Measurements from ENCODE around the gene PLAAT5.
A peak's percentile ranks its signal among the peaks of the same experiment; 100 is the strongest.

Gene PLAAT5

DNA sequence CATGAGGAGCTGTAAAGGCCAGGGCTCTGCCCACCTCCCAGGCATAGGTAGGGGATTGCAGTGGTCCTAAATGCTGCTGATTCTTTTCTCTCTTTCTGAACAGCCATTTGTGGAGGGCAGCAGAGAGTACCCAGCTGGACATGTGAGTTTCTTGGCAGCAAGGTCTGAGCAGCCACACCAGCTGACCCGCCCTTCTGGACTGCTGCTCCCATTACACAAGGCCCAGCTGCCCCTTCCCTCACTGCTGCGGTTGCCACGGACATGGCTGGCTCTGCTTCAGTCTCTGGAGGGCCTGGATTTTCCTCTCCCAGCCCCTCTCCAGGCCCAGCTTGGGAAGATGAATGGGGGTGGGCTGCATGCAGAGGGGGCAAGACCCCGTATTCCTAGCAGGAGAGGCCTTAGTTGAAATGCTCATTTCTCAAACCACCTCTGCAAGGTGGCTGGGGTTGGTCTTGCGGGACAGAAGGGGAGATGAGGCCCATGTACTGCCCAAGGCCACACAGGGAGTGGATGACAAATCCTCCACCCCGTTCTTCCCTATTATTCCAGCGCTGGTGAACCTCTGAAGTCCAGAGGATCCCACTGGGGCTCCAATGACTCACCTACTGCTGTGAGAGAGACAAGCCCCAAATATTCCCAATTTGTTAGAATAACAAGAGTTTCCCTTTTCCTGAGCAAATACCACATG lies 19.5 kb upstream of the PLAAT5 start:
- H3K4me3 ChIP-seq (replicated peaks; ENCODE audit: low read depth, low read length) = no peak overlapping the region
- TF ChIP-seq CTCF (IDR thresholded peaks at IDR 0.05; ENCODE audit: low read length, missing control alignments) = no peak
- peak; percentile 53 for DNase-seq (ENCODE audit: low read depth)

DNA sequence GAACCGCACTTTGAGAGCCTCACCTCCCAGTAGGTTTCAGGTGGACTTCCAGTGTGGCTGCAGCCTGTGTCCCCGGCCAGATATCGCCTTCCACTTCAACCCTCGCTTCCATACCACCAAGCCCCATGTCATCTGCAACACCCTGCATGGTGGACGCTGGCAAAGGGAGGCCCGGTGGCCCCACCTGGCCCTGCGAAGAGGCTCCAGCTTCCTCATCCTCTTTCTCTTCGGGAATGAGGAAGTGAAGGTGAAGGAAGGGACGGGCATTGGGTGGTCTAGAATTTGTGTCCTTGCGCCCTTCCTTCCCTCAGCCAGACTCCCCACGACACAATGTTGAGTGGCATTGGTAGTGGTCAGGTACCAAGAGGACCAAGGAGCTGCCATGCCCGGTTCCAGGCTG lies 17.8 kb upstream of the PLAAT5 start:
- no peak for TF ChIP-seq CTCF (IDR thresholded peaks at IDR 0.05; ENCODE audit: low read length, missing control alignments)
- no peak overlapping the region for H3K4me3 ChIP-seq (replicated peaks; ENCODE audit: low read depth, low read length)
- DNase-seq (ENCODE audit: low read depth) = no peak

GRCh38 chr11:63508009-63508408 lies 17.0 kb upstream of the PLAAT5 start:
- peak; percentile 23 for TF ChIP-seq CTCF (IDR thresholded peaks at IDR 0.05; ENCODE audit: low read length, missing control alignments)
- H3K4me3 ChIP-seq (replicated peaks; ENCODE audit: low read depth, low read length) = no peak overlapping the region
- no peak for DNase-seq (ENCODE audit: low read depth)

- TF ChIP-seq CTCF (IDR thresholded peaks at IDR 0.05; ENCODE audit: low read length, missing control alignments) = no peak
- no peak overlapping the region for H3K4me3 ChIP-seq (replicated peaks; ENCODE audit: low read depth, low read length)
- no peak for DNase-seq (ENCODE audit: low read depth)
These were observed 16.5 kb upstream of the PLAAT5 start for GRCh38 chr11:63507511-63507910.

DNA sequence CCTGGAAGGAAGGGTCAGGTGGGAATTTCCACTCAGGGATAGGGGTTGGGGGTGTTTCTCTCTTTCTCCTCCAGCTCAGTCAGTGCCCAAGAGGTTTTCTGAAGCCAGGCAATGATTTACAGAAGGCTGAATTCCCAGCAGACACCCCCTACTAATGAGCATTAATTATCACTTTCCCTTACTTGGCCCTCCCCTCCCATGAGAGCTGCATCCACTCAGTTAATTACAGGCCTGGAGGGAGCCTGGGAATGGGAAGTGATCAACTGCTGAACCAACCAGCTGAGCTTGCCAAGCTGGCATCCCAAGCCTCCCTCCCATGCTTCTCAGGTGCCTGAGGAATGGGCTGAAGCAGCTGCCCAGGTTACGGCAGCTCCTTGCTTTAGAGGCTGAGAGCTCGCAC lies 15.9 kb upstream of the PLAAT5 start:
- no peak for DNase-seq (ENCODE audit: low read depth)
- no peak overlapping the region for H3K4me3 ChIP-seq (replicated peaks; ENCODE audit: low read depth, low read length)
- TF ChIP-seq CTCF (IDR thresholded peaks at IDR 0.05; ENCODE audit: low read length, missing control alignments) = no peak

GRCh38 chr11:63505857-63506528 lies 15.0 kb upstream of the PLAAT5 start, which contains the start of gene LGALS12:
Gene LGALS12, plus strand, starts transcription at chr11:63506084. Its CDS starts 375 bp downstream, at chr11:63506459.
- peak; percentile 79 for DNase-seq (ENCODE audit: low read depth)
- TF ChIP-seq CTCF (IDR thresholded peaks at IDR 0.05; ENCODE audit: low read length, missing control alignments) = no peak
- H3K4me3 ChIP-seq (replicated peaks; ENCODE audit: low read depth, low read length) = no peak within 1 kb of the TSS
